MCF 10A (cell line): ENCODE measurements around the gene CEP120. TPM values are rescaled to one million over a fixed set of nuclear protein-coding genes. Genes with fewer than 3 reads are reported as not detected.

ENCODE experiments used
- BruUV-seq: library from RNA; stranded (reverse); fragments of 400-500 nt; replicated peaks from 2 replicates; lab custom pipeline; 2021; lab: Mats Ljungman, UMichigan
- CTCF ChIA-PET: fragments of 300-600 bp; sonication (Branson Sonifier 250); formaldehyde crosslinking; extraction: SDS; loops from one replicate; lab custom pipeline; 2021; ENCODE audit warnings: antibody characterized with exemption, inconsistent platforms; lab: Yijun Ruan, JAX
- POLR2A ChIA-PET: fragments of 300-600, 350-650 bp; sonication (Branson Sonifier 250); formaldehyde crosslinking; extraction: SDS; loops from one replicate; lab custom pipeline; 2020; ENCODE audit warnings: antibody characterized with exemption, inconsistent platforms; lab: Yijun Ruan, JAX
- DNase-seq: peaks from one replicate; pipeline ENCODE4 v3.0.0-alpha.2; 2018; ENCODE audit not compliant: unreplicated experiment
- H3K27ac Mint-ChIP-seq: one replicate; pipeline ENCODE4 v1.8.0; 2022; ENCODE audit warnings: mild to moderate bottlenecking, low read depth, mixed read lengths; ENCODE audit not compliant: unreplicated experiment
- H3K27me3 Mint-ChIP-seq: one replicate; pipeline ENCODE4 v1.8.0; 2022; ENCODE audit warnings: mixed read lengths; ENCODE audit not compliant: insufficient read depth, unreplicated experiment
- H3K36me3 Mint-ChIP-seq: one replicate; pipeline ENCODE4 v1.8.0; 2022; ENCODE audit warnings: mild to moderate bottlenecking, moderate library complexity, mixed read lengths; ENCODE audit not compliant: insufficient read depth, unreplicated experiment
- H3K4me1 Mint-ChIP-seq: one replicate; pipeline ENCODE4 v1.8.0; 2022; ENCODE audit warnings: mixed read lengths; ENCODE audit not compliant: insufficient read depth, unreplicated experiment
- H3K4me3 Mint-ChIP-seq: one replicate; pipeline ENCODE4 v1.8.0; 2022; ENCODE audit warnings: mild to moderate bottlenecking, moderate library complexity, mixed read lengths; ENCODE audit not compliant: unreplicated experiment
- H3K9me3 Mint-ChIP-seq: one replicate; pipeline ENCODE4 v1.8.0; 2022; ENCODE audit warnings: mixed read lengths; ENCODE audit not compliant: unreplicated experiment
- intact Hi-C: fragments of 100-400 bp; cut with micrococcal nuclease; formaldehyde crosslinking; loops from 2 replicates; pipeline ENCODE4 v1.14.1; 2022
- total RNA-seq: library from RNA; stranded (reverse); gene quantifications from 2 replicates; pipeline ENCODE4 v1.2.3, GENCODE V29; 2022
- TF ChIP-seq, protein P1 (sequence below): fragments of 200-600 bp; IDR thresholded peaks from one replicate; pipeline ENCODE4 v1.8.0; 2022; ENCODE audit warnings: antibody characterized with exemption, mild to moderate bottlenecking; ENCODE audit not compliant: unreplicated experiment

CEP120 gene
- total RNA-seq, 1 experiment from 2014 or later, result 54.5 TPM

DNA sequence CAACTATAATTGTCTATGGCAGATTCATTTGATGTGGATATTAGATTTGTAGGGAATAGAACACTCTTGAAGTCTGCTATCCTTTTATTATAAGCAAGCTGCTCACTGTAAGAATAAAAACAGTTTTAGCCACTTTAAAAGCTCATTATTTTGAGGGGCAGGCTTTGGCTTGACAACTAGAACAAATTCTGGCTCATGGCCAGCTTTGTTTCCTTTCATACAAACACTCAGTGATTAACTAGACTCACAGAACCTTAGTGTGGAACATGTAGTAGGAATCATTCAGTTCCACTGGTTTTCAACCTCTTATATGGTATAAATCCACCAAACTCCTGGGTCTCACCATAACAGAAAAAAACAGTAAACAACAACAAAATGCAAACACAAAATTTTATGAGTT lies 27.4 kb upstream of the CEP120 start:
- no peak overlapping the region for H3K27ac Mint-ChIP-seq

DNA sequence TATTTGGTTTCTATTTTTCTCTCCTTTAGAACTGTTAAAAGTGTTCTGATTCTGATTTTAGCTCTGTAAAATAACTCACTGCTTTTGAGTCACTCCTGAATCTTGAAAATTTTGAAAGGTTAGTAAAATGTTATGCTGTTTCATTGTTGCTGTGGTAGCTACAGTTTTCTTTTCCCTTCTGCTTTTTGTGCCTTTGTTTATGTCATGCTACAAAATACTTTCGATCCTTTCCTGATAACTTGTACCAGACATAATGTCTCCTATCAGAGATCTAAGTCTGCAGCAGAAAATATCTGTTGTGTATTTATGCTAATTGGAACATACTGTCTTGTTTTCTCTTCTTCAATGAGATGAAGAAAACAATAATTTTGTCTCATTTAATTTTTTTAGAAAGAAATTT lies 26.9 kb upstream of the CEP120 start:
- TF ChIP-seq, protein P1, sequence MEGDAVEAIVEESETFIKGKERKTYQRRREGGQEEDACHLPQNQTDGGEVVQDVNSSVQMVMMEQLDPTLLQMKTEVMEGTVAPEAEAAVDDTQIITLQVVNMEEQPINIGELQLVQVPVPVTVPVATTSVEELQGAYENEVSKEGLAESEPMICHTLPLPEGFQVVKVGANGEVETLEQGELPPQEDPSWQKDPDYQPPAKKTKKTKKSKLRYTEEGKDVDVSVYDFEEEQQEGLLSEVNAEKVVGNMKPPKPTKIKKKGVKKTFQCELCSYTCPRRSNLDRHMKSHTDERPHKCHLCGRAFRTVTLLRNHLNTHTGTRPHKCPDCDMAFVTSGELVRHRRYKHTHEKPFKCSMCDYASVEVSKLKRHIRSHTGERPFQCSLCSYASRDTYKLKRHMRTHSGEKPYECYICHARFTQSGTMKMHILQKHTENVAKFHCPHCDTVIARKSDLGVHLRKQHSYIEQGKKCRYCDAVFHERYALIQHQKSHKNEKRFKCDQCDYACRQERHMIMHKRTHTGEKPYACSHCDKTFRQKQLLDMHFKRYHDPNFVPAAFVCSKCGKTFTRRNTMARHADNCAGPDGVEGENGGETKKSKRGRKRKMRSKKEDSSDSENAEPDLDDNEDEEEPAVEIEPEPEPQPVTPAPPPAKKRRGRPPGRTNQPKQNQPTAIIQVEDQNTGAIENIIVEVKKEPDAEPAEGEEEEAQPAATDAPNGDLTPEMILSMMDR, result no peak
- no peaks in the 10 kb centered on the region for H3K36me3 Mint-ChIP-seq
- H3K4me1 Mint-ChIP-seq, result peaks cover 27% of the 10 kb centered on the region
- no peak for DNase-seq
- intact Hi-C loops, result no loop called here
- H3K27me3 Mint-ChIP-seq, result no peaks in the 10 kb centered on the region
- ChIA-PET POLR2A (interaction anchor here (0.8 to 4.1 kb wide), 9 partner anchors 12 to 93 kb away, joined by 3 to 29 read pairs (median 5); partner anchors contain the start of genes CEP120 and CSNK1G3), CTCF (interaction anchor here (0.6 to 3.8 kb wide), 4 partner anchors 21 to 746 kb away, joined by 3 to 16 read pairs (median 3); partner anchors contain the start of gene CEP120)
- no peak overlapping the region for H3K4me3 Mint-ChIP-seq
- H3K27ac Mint-ChIP-seq, result no peak overlapping the region
- no TSS peak for BruUV-seq
- H3K9me3 Mint-ChIP-seq, result no peaks in the 10 kb centered on the region

More for the DNA sequence above, 27.4 kb upstream of the CEP120 start:
- BruUV-seq, result no TSS peak
- no peak overlapping the region for H3K4me3 Mint-ChIP-seq
- ChIA-PET POLR2A (interaction anchor here (0.6 to 4.1 kb wide), 6 partner anchors 18 to 518 kb away, joined by 3 to 29 read pairs (median 6); partner anchors contain the start of genes CEP120 and CSNK1G3), CTCF (interaction anchor here (0.7 to 3.8 kb wide), 3 partner anchors 21 to 47 kb away, joined by 3 to 16 read pairs (median 3); partner anchors contain the start of gene CEP120)
- H3K9me3 Mint-ChIP-seq, result no peaks in the 10 kb centered on the region
- peaks cover 27% of the 10 kb centered on the region for H3K4me1 Mint-ChIP-seq
- intact Hi-C loops, result no loop called here
- H3K27me3 Mint-ChIP-seq, result no peaks in the 10 kb centered on the region
- peak; percentile 62 for DNase-seq
- H3K36me3 Mint-ChIP-seq, result no peaks in the 10 kb centered on the region
- TF ChIP-seq, protein P1, result no peak

GRCh38 chr5:123449424-123449974 lies 26.3 kb upstream of the CEP120 start:
- no peaks in the 10 kb centered on the region for H3K27me3 Mint-ChIP-seq
- peak overlapping the region; percentile 57 for H3K27ac Mint-ChIP-seq
- no peak overlapping the region for H3K4me3 Mint-ChIP-seq
- no peaks in the 10 kb centered on the region for H3K36me3 Mint-ChIP-seq
- peaks cover 21% of the 10 kb centered on the region for H3K4me1 Mint-ChIP-seq
- ChIA-PET POLR2A (interaction anchor here (0.6 to 4.1 kb wide), 9 partner anchors 13 to 93 kb away, joined by 3 to 29 read pairs (median 4); partner anchors contain the start of genes CEP120 and CSNK1G3), CTCF (interaction anchor here (0.6 to 3.8 kb wide), 2 partner anchors 26 to 746 kb away, joined by 3 to 16 read pairs; partner anchors contain the start of gene CEP120)
- TF ChIP-seq, protein P1, result no peak
- no TSS peak for BruUV-seq
- no peaks in the 10 kb centered on the region for H3K9me3 Mint-ChIP-seq
- no peak for DNase-seq
- intact Hi-C loops, result no loop called here

GRCh38 chr5:123448743-123449142 lies 25.5 kb upstream of the CEP120 start:
- POLR2A ChIA-PET, result interaction anchor here (0.6 to 1.4 kb wide), 3 partner anchors 13 to 101 kb away, joined by 3 to 6 read pairs (median 3); no protein-coding TSS in a partner anchor
- no TSS peak for BruUV-seq
- H3K36me3 Mint-ChIP-seq, result no peaks in the 10 kb centered on the region
- H3K4me1 Mint-ChIP-seq, result peaks cover 20% of the 10 kb centered on the region
- TF ChIP-seq, protein P1, result no peak
- no peaks in the 10 kb centered on the region for H3K9me3 Mint-ChIP-seq
- H3K27ac Mint-ChIP-seq, result peak overlapping the region; percentile 57
- no peaks in the 10 kb centered on the region for H3K27me3 Mint-ChIP-seq
- intact Hi-C loops, result no loop called here
- CTCF ChIA-PET, result interaction anchor here (2.0 kb wide), 1 partner anchor 25 kb away, joined by 7 read pairs; the partner anchor contains the start of gene CEP120
- no peak overlapping the region for H3K4me3 Mint-ChIP-seq
- peak; percentile 55 for DNase-seq
